DMS 273 (cell line): ENCODE results near the gene SIRPD.
"Not testable (repeated sequence)": the region's sequence is repeated elsewhere in the genome, so short reads cannot be mapped to it uniquely, and the experiment has no call there.

Experiments used
- DNase-seq: peaks from one replicate; lab custom pipeline; 2025; ENCODE audit not compliant: unreplicated experiment; lab: John Stamatoyannopoulos, UW

Gene SIRPD

DNA sequence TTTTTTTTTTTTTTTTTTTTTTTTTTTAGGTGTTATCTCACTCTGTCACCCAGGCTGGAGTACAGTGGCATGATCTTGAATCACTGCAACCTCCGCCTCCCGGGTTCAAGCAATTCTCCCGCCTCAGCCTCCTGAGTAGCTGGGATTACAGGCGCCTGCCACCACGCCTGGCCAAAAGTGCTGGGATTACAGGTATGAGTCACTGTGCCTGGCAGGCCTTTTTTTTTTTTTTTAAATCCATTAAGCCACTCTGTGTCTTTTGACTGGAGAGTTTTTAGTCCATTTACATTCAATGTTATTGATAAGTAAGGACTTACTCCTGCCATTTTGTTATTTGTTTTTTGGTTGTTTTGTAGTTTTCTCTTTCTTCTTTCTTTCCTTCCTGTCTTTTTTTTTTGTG lies 60.1 kb downstream of the SIRPD start:
- DNase-seq = not testable (repeated sequence)

DNA sequence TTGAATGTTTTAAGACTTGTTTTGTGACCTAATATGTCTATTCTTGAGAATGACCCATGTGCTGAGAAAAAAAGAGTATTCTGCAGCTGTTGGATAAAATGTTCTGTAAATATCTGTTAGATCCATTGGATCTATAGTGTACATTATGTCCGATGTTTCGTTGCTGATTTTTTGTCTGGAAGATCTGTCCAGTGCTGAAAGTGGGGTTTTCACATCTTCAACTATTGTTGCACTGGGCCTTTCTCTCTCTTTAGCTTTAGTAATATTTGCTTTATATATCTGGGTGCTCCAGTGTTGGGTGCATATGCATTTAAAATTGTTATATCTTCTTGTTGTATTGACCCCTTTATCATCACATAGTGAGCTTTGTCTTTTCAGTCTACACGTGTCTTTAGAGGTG lies 60.6 kb downstream of the SIRPD start:
- DNase-seq = no peak

DNA sequence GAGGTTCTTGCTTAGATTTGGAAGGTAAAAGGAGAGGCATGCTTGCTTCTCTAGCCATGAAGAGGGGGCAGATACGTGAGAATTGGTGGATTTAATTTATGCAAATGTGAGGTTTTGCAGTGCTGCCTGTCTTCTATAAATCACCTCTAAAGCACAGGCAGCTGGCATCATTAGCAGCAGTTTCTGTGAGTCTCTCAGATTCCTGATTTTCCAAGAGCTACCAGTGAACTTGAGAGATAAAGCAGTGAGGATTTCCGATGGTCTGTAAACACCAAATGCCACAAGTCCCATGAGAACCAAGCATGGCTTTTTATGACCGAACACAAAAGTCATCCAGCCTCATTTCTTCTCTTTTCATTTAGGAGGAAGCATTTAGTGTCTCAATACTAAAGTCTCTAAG lies 63.1 kb downstream of the SIRPD start:
- no peak for DNase-seq

DNA sequence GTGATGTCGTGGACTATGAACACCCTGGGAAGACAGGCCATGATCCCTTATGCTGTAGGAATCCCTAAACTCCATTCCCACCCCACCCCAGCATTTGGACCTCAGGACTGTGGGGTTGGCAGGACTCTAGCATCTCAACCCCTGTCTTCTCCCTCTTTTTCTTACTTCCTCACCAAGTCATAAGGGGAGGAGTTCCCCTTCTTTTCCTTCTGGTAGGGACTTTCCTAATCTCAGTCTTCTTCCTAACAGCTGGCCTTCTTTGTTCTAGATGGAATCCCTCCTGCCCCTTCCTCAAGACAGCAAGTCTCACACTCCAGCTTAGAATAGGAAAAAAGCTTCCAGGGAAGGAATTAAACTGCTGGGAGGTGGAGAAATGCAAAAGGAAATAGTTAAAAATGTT lies 64.0 kb downstream of the SIRPD start:
- DNase-seq = no peak

DNA sequence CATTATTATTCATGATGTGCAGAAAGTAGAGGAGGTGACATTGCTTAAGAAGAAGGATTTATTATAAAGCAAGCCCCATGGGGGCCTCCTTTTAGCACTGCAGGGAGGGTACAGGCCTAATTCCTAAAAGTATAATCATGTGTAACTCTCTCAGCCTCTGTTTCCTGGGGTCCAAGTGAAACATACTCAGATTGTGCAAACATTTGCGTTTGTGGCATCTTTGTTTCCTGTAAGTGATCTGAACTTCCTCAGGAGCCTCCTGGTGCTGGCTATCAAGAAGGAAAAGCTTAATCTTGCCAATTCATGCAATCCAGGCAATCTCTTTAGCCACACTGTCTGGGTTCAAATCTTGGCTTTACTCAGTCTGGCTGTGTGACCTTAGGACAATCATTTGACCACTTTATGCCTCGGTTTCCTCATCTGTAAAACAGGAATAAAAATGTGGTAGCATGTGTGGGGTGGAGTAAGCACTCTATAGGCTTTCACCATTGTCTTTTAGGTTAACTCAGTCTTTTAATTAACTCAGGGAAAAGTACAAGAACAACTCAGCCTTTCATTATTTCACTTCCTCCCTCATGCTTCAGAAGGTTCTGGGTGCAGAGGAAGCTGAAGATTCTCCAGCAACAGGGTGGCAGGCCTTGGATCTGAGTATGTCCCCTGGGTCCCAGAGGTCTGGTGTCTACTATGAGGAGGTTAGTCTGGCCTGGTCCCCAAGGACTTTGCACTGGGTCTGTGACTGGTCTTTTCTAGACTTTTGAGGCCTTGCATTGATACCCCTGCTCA lies 65.5 kb downstream of the SIRPD start:
- DNase-seq = no peak

DNA sequence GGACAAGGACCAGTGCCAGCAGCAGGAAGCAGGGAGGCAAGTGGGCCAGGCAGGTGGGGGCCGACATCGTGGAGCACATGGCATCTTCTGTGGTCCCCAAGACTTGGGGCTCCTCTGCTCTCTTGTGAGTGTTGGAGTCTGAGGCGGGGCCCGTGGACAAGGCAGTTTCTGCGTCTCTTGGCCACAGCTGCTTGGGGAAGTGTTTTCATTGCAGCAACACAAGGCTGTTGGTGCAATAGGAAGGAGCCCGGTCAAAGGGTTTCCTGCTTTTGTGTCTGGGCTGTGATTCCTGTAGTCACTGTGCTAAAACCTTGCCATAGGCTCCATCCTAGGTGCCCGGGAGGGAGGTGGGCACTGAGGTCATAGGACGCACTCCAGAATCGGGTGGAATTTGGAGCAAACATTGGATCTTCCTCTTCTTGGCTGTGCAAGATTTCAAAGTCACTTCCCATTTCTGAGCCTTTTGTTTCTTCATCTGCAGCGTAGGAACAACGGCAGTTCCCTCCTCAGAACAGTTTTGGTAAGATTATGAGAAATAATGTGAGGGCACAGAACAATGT lies 66.1 kb downstream of the SIRPD start, which contains the start of gene SIRPB2:
Gene SIRPB2, minus strand, starts transcription at position 140 of the 560 bp plus-strand sequence. Its CDS starts 61 bp downstream, at position 79.
- DNase-seq = no peak

DNA sequence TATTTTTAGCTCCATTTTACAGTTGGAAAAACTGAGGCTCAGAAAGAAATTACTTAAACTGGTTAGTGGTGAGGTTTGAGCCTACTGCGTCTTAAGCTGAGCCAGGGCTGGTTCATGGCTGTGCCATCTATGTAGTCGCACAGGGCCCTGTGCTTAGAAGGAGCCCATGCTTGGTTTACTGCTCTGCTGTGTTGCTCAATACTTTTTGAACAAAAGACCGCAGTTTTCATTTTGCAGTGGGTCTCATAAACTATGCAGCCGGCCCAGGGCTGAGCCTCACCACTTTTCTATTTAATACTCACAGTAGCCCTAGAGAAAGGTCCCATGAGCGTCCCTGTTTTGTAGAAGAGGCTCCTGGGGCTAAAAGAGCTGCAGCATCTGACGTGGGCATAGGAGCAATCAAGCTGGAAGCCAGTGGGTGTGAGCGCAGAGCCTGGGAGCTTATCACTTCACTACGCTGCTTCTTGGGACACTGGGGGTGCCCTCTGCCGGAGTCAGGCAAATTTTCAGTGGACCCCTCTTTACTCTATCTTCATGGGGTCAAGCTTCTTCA lies 66.8 kb downstream of the SIRPD start:
- DNase-seq = no peak

DNA sequence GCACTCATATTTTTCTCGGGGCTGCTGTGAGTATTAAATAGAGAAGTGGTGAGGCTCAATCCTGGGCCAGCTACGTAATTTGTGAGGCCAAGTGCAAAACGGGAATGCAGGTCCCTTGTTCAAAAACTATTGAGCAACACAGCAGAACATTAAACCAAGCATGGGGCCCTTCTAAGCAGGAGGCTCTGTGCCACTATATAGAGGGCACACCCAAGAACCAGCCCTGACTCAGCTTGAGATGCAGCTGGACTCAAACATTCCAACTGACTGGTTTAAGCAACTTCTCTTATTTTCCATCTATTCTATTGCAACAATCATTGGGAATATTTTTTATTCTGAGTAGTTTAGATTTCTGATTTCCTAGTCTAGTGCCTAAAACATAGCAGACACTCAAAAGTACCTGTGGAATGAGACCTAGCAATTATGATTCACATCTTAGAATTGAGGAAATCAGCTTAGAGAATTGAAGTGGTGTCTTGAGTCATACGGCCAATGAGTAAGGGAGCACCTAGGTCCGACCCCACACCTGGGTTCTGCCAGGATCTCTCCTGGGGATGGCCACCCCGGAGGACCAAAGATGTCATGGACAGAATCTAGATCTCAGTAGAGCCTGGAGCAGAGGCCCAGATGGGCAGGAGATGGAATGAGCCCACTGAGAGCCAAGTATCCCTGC lies 67.6 kb downstream of the SIRPD start:
- no peak for DNase-seq

DNA sequence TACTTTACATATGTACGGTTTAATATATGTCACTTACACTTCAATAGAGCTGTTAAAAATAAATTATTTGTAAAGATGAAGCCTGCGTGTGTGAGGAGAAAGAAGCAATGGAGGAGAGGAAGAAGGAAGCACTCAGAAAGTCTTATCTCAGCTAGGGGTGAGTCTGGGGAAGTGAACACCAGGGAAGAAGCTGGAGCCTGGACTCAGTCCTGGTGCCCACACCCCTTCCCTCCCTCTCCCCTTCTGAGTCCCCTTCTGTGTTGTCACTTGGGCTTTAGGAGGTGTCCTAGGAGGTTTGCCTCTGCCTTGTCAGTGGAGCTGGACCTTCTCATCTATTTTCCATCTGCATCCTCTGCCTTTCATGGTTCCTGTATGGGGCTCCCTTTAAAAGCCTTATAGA lies 68.2 kb downstream of the SIRPD start:
- DNase-seq = no peak

DNA sequence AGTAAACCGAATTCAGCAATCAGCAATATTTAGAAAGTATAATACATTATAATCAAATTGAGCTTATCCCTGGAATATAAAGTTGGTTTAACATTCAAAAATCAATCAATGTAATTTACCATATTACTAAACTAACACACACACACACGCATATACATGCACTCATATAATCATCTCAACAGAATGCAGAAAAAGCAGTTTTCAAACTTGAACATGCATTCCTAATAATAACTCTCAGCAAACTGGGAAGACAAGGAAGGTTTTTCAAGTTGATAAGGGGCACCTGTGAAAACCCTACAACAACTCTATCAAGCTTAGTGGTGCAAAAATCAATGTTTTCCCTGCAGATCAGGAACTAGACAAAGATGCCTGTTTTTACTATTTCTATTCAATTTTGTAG lies 70.9 kb downstream of the SIRPD start:
- no peak for DNase-seq

DNA sequence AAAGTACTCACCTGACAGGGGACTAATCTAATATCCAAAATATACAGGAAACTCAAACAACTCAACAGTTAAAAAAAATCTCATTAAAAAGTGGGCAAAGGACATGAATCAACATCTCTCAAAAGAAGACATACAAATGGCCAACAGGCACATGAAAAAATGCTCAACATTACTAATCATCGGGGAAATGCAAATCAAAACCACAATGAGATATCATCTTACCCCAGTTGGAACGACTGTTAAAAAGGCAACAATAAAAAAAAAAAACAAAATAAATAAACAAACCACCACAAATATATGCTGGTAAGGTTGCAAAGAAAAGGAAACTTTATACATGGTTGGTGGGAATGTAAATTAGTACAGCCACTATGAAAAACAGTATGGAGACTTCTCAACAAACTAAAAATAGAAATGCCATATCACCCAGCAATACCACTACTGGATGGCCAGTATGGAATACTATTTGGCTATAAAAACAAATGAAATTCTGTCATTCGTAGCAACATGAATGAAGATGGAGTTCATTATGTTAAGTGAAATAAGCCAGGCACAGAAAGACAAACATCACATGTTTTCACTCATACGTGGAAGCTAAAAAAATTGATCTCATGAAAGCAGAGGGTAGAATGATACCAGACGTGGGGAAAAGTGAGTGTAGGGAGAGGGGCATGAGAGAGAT lies 72.9 kb downstream of the SIRPD start:
- DNase-seq = no peak
